HepG2 (cell line): Measurements from ENCODE around the gene CYB5A. TPM values are rescaled to one million over a fixed set of nuclear protein-coding genes. Genes with fewer than 3 reads are reported as not detected.

Experiments
- GFI1 ChIP-seq: sonication (generic); formaldehyde crosslinking; IDR thresholded peaks from 2 replicates; pipeline ENCODE4 v1.5.0; 2020; ENCODE audit warnings: missing genetic modification reagents, mild to moderate bottlenecking, borderline replicate concordance
- KDM5B ChIP-seq: sonication (generic); formaldehyde crosslinking; IDR thresholded peaks from 2 replicates; pipeline ENCODE4 v1.4.0; 2020; ENCODE audit warnings: missing genetic modification reagents, mild to moderate bottlenecking, borderline replicate concordance
- KLF13 ChIP-seq: sonication (generic); formaldehyde crosslinking; IDR thresholded peaks from 2 replicates; pipeline ENCODE4 v1.4.0; 2020; ENCODE audit warnings: mild to moderate bottlenecking, missing genetic modification reagents
- MEIS2 ChIP-seq: sonication (generic); formaldehyde crosslinking; IDR thresholded peaks from 2 replicates; pipeline ENCODE4 v1.9.0; 2021; ENCODE audit warnings: mild to moderate bottlenecking, missing genetic modification reagents
- MIER3 ChIP-seq: IDR thresholded peaks from 2 replicates; pipeline ENCODE4 v1.6.1; 2016; ENCODE audit warnings: missing compliant biosample characterization, borderline replicate concordance
- NCOA5 ChIP-seq: sonication (generic); formaldehyde crosslinking; IDR thresholded peaks from 2 replicates; pipeline ENCODE4 v1.4.0; 2020; ENCODE audit warnings: missing genetic modification reagents
- NFYC ChIP-seq: IDR thresholded peaks from 2 replicates; pipeline ENCODE4 v1.6.1; 2016; ENCODE audit warnings: missing genetic modification reagents, missing compliant biosample characterization
- NR2C2 ChIP-seq: sonication (generic); formaldehyde crosslinking; IDR thresholded peaks from 2 replicates; pipeline ENCODE4 v1.4.0; 2020; ENCODE audit warnings: missing genetic modification reagents, mild to moderate bottlenecking, moderate library complexity, borderline replicate concordance
- ONECUT2 ChIP-seq: sonication (generic); formaldehyde crosslinking; IDR thresholded peaks from 2 replicates; pipeline ENCODE4 v1.4.0; 2020; ENCODE audit warnings: missing genetic modification reagents
- RELA ChIP-seq: sonication (generic); formaldehyde crosslinking; IDR thresholded peaks from 2 replicates; pipeline ENCODE4 v1.4.0; 2020; ENCODE audit warnings: missing genetic modification reagents
- RFX3 ChIP-seq: IDR thresholded peaks from 2 replicates; pipeline ENCODE4 v1.6.1; 2016; ENCODE audit warnings: missing biosample characterization, missing genetic modification reagents
- SOX13 ChIP-seq, 3 experiments: fragments of 450-650 bp in 1 of 3; sonication (generic) in 1 of 3; formaldehyde crosslinking in 1 of 3; IDR thresholded peaks in 2 of 3; conservative IDR thresholded peaks in 1 of 3; 2 replicates each; pipeline versions ENCODE4 v1.5.0 to v1.6.1; 2016 to 2020; ENCODE audit warnings: antibody characterized with exemption in 1 of 3, mild to moderate bottlenecking in 1 of 3, missing compliant biosample characterization in 1 of 3, missing genetic modification reagents in 1 of 3, moderate library complexity in 1 of 3
- ZNF577 ChIP-seq: sonication (generic); formaldehyde crosslinking; IDR thresholded peaks from 2 replicates; pipeline ENCODE4 v1.4.0; 2020; ENCODE audit warnings: mild to moderate bottlenecking, low read depth, missing genetic modification reagents, borderline replicate concordance
- polyA plus RNA-seq, 8 experiments: library from polyadenylated mRNA; depleted of rRNA in 3 of 8; stranded (reverse) in 7 of 8; unstranded in 1 of 8; fragments of >200 nt; fragmentation: Illumina TruSeq in 4 of 8; extraction: Trizol in 4 of 8; gene quantifications; 2 replicates each; pipeline versions ENCODE4 v1.2.1 to v1.2.3, GENCODE V29; 2011 to 2016; ENCODE audit warnings: low read depth in 4 of 8, missing spikeins in 1 of 8, mixed read lengths in 1 of 8; ENCODE audit not compliant: insufficient read depth in 1 of 8
- total RNA-seq, 5 experiments: library from RNA; depleted of rRNA; stranded (reverse); fragments of >200 nt; fragmentation: Illumina TruSeq; extraction: Trizol; gene quantifications; 2 replicates each; pipeline ENCODE4 v1.2.3, GENCODE V29; 2016; ENCODE audit warnings: low read depth in 1 of 5
- TF ChIP-seq, protein P1 (sequence below): sonication (generic); formaldehyde crosslinking; IDR thresholded peaks from 2 replicates; pipeline ENCODE4 v1.5.0; 2020; ENCODE audit warnings: missing genetic modification reagents
- TF ChIP-seq, protein P2 (sequence below): sonication (generic); formaldehyde crosslinking; IDR thresholded peaks from 2 replicates; pipeline ENCODE4 v1.5.0; 2020; ENCODE audit warnings: mild to moderate bottlenecking, missing genetic modification reagents
- TF ChIP-seq, protein P3 (sequence below): sonication (generic); formaldehyde crosslinking; IDR thresholded peaks from 2 replicates; pipeline ENCODE4 v1.5.0; 2020; ENCODE audit warnings: mild to moderate bottlenecking, missing genetic modification reagents, borderline replicate concordance
- TF ChIP-seq, protein P4 (sequence below): IDR thresholded peaks from 2 replicates; pipeline ENCODE4 v1.6.1; 2018; ENCODE audit warnings: missing genetic modification reagents
- TF ChIP-seq, protein P5 (sequence below): IDR thresholded peaks from 2 replicates; pipeline ENCODE4 v1.6.1; 2012; ENCODE audit warnings: inconsistent platforms

CYB5A gene
- total and polyA plus RNA-seq, 2 of the 13 experiments (the other 11 are each of a cell fraction or from before 2014, with no cell fraction given): 215 to 356 TPM

DNA sequence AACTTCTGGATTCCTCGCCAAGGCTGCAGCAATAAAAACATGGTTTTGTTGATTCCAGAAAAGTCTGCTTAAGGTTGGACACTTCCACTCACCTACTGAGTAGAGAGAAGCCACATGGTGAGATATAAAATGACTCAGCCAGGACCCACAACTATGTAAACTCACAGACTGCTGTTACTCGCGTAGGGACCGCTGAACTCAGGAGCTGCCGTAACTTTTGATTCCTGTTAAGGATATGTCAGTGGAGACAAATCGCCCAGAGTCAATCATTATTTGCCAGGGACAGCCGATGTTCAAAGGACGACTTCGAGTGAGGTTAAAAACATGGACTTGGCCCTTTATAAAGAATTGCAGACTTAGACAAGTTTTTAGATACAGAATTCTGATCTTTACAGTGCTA is 25.6 kb downstream of the CYB5A start (continued):
- TF ChIP-seq GFI1 (CRISPR knock-in tag) (no peak), MIER3 (CRISPR knock-in tag) (no peak), MEIS2 (peak; percentile 88), SOX13 (IDR thresholded peaks at IDR 0.05) (no peak), SOX13 (CRISPR knock-in tag; conservative IDR thresholded peaks at IDR 0.05 in 1 of 2, IDR thresholded peaks at IDR 0.05 in 1 of 2) (0 out of 4 replicates have a peak, but pooled peaks of 1 of the 2 experiments have one; percentile 7), RELA (CRISPR knock-in tag) (no peak), KLF13 (CRISPR knock-in tag) (no peak), NR2C2 (CRISPR knock-in tag) (no peak), NFYC (no peak), NCOA5 (CRISPR knock-in tag) (no peak), ONECUT2 (no peak), RFX3 (no peak), ZNF577 (CRISPR knock-in tag) (no peak), KDM5B (CRISPR knock-in tag) (no peak)
- TF ChIP-seq, protein P1, sequence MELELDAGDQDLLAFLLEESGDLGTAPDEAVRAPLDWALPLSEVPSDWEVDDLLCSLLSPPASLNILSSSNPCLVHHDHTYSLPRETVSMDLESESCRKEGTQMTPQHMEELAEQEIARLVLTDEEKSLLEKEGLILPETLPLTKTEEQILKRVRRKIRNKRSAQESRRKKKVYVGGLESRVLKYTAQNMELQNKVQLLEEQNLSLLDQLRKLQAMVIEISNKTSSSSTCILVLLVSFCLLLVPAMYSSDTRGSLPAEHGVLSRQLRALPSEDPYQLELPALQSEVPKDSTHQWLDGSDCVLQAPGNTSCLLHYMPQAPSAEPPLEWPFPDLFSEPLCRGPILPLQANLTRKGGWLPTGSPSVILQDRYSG (CRISPR knock-in tag): no peak
- TF ChIP-seq, protein P2, sequence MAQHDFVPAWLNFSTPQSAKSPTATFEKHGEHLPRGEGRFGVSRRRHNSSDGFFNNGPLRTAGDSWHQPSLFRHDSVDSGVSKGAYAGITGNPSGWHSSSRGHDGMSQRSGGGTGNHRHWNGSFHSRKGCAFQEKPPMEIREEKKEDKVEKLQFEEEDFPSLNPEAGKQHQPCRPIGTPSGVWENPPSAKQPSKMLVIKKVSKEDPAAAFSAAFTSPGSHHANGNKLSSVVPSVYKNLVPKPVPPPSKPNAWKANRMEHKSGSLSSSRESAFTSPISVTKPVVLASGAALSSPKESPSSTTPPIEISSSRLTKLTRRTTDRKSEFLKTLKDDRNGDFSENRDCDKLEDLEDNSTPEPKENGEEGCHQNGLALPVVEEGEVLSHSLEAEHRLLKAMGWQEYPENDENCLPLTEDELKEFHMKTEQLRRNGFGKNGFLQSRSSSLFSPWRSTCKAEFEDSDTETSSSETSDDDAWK (CRISPR knock-in tag): no peak
- TF ChIP-seq, protein P3, sequence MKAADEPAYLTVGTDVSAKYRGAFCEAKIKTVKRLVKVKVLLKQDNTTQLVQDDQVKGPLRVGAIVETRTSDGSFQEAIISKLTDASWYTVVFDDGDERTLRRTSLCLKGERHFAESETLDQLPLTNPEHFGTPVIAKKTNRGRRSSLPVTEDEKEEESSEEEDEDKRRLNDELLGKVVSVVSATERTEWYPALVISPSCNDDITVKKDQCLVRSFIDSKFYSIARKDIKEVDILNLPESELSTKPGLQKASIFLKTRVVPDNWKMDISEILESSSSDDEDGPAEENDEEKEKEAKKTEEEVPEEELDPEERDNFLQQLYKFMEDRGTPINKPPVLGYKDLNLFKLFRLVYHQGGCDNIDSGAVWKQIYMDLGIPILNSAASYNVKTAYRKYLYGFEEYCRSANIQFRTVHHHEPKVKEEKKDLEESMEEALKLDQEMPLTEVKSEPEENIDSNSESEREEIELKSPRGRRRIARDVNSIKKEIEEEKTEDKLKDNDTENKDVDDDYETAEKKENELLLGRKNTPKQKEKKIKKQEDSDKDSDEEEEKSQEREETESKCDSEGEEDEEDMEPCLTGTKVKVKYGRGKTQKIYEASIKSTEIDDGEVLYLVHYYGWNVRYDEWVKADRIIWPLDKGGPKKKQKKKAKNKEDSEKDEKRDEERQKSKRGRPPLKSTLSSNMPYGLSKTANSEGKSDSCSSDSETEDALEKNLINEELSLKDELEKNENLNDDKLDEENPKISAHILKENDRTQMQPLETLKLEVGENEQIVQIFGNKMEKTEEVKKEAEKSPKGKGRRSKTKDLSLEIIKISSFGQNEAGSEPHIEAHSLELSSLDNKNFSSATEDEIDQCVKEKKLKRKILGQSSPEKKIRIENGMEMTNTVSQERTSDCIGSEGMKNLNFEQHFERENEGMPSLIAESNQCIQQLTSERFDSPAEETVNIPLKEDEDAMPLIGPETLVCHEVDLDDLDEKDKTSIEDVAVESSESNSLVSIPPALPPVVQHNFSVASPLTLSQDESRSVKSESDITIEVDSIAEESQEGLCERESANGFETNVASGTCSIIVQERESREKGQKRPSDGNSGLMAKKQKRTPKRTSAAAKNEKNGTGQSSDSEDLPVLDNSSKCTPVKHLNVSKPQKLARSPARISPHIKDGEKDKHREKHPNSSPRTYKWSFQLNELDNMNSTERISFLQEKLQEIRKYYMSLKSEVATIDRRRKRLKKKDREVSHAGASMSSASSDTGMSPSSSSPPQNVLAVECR (CRISPR knock-in tag): peak; percentile 40; the same call in 1 of the 2 replicates
- TF ChIP-seq, protein P4, sequence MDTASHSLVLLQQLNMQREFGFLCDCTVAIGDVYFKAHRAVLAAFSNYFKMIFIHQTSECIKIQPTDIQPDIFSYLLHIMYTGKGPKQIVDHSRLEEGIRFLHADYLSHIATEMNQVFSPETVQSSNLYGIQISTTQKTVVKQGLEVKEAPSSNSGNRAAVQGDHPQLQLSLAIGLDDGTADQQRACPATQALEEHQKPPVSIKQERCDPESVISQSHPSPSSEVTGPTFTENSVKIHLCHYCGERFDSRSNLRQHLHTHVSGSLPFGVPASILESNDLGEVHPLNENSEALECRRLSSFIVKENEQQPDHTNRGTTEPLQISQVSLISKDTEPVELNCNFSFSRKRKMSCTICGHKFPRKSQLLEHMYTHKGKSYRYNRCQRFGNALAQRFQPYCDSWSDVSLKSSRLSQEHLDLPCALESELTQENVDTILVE (CRISPR knock-in tag): no peak
- TF ChIP-seq, protein P5, sequence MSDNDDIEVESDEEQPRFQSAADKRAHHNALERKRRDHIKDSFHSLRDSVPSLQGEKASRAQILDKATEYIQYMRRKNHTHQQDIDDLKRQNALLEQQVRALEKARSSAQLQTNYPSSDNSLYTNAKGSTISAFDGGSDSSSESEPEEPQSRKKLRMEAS: 0 out of 2 replicates have a peak, but pooled peaks have one; percentile 40
